Measurements from ENCODE around the gene TCIRG1. TPM values are rescaled to one million over a fixed set of nuclear protein-coding genes. Genes with fewer than 3 reads are reported as not detected.

Gene TCIRG1
- total and polyA plus RNA-seq, 2 of the 13 experiments (the other 11 are each of a cell fraction or from before 2014, with no cell fraction given), result 48.0 to 69.6 TPM

DNA sequence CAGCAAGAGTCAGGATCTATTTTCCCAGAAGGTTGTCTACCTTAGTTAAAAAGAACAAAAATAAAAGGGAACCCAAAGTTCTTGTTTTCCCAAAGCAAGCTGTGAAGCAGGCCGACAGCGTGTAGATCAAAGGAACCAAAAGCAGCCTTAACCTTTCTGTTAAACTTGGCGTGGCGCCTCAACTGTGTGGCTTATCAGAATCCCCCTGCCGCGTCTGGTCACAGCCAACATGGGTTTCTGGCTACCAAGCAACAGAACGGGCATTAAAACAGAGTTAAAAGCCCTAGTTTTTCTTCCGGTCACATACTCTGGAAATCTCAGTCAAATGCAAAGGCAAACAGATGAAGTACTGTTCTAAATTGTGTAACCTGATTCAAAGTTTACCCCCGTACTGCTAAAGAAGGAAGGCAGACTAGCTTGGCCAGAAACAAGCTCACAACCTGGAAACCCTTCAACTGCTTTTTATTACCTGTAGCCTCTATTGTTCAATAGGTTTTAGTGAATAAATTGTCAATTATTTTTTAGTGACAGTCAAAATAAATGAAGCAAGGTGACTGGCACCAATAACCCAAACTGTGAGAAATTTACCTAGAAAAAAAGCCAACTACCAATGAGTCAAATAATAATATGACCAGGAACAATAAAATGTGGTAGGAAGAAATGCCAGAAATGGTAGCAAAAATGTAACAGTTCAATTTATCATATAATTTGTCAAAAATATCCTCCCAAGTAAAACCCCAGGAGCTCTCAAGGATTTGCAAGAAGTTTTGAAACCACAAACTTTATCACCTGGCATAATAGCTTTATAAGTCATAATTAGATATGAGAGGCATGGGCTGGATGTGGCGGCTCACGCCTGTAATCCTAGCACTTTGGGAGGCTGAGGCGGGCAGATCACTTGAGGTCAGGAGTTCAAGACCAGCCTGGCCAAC is 60.9 kb downstream of the TCIRG1 start (continued):
- TF ChIP-seq, protein P1, sequence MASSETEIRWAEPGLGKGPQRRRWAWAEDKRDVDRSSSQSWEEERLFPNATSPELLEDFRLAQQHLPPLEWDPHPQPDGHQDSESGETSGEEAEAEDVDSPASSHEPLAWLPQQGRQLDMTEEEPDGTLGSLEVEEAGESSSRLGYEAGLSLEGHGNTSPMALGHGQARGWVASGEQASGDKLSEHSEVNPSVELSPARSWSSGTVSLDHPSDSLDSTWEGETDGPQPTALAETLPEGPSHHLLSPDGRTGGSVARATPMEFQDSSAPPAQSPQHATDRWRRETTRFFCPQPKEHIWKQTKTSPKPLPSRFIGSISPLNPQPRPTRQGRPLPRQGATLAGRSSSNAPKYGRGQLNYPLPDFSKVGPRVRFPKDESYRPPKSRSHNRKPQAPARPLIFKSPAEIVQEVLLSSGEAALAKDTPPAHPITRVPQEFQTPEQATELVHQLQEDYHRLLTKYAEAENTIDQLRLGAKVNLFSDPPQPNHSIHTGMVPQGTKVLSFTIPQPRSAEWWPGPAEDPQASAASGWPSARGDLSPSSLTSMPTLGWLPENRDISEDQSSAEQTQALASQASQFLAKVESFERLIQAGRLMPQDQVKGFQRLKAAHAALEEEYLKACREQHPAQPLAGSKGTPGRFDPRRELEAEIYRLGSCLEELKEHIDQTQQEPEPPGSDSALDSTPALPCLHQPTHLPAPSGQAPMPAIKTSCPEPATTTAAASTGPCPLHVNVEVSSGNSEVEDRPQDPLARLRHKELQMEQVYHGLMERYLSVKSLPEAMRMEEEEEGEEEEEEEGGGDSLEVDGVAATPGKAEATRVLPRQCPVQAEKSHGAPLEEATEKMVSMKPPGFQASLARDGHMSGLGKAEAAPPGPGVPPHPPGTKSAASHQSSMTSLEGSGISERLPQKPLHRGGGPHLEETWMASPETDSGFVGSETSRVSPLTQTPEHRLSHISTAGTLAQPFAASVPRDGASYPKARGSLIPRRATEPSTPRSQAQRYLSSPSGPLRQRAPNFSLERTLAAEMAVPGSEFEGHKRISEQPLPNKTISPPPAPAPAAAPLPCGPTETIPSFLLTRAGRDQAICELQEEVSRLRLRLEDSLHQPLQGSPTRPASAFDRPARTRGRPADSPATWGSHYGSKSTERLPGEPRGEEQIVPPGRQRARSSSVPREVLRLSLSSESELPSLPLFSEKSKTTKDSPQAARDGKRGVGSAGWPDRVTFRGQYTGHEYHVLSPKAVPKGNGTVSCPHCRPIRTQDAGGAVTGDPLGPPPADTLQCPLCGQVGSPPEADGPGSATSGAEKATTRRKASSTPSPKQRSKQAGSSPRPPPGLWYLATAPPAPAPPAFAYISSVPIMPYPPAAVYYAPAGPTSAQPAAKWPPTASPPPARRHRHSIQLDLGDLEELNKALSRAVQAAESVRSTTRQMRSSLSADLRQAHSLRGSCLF (CRISPR knock-in tag; IDR thresholded peaks at IDR 0.05; ENCODE audit: borderline replicate concordance), result no peak
- TF ChIP-seq ZSCAN20 (CRISPR knock-in tag; IDR thresholded peaks at IDR 0.05; ENCODE audit: borderline replicate concordance) (no peak), NAIF1 (CRISPR knock-in tag; IDR thresholded peaks at IDR 0.05; ENCODE audit: borderline replicate concordance) (peak; percentile 82; the same call in 1 of the 2 replicates), KAT2B (IDR thresholded peaks at IDR 0.05; ENCODE audit: borderline replicate concordance, low read depth, low read length) (no peak), JARID2 (CRISPR knock-in tag; IDR thresholded peaks at IDR 0.05; ENCODE audit: insufficient replicate concordance) (no peak), SP1 (IDR thresholded peaks at IDR 0.05) (no peak), SP1 (CRISPR knock-in tag; IDR thresholded peaks at IDR 0.05) (no peak), ZNF468 (CRISPR knock-in tag; IDR thresholded peaks at IDR 0.05) (no peak), PITX1 (CRISPR knock-in tag; IDR thresholded peaks at IDR 0.05) (peak; percentile 95), ZFYVE20 (CRISPR knock-in tag; IDR thresholded peaks at IDR 0.05; ENCODE audit: borderline replicate concordance, low read depth) (no peak), SIX1 (CRISPR knock-in tag; IDR thresholded peaks at IDR 0.05; ENCODE audit: borderline replicate concordance) (peak; percentile 55; the same call in 1 of the 2 replicates), ZMYM4 (CRISPR knock-in tag; IDR thresholded peaks at IDR 0.05) (peak; percentile 69)
- TF ChIP-seq, protein P2, sequence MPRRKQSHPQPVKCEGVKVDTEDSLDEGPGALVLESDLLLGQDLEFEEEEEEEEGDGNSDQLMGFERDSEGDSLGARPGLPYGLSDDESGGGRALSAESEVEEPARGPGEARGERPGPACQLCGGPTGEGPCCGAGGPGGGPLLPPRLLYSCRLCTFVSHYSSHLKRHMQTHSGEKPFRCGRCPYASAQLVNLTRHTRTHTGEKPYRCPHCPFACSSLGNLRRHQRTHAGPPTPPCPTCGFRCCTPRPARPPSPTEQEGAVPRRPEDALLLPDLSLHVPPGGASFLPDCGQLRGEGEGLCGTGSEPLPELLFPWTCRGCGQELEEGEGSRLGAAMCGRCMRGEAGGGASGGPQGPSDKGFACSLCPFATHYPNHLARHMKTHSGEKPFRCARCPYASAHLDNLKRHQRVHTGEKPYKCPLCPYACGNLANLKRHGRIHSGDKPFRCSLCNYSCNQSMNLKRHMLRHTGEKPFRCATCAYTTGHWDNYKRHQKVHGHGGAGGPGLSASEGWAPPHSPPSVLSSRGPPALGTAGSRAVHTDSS (CRISPR knock-in tag; conservative IDR thresholded peaks at IDR 0.05), result no peak
- TF ChIP-seq, protein P3, sequence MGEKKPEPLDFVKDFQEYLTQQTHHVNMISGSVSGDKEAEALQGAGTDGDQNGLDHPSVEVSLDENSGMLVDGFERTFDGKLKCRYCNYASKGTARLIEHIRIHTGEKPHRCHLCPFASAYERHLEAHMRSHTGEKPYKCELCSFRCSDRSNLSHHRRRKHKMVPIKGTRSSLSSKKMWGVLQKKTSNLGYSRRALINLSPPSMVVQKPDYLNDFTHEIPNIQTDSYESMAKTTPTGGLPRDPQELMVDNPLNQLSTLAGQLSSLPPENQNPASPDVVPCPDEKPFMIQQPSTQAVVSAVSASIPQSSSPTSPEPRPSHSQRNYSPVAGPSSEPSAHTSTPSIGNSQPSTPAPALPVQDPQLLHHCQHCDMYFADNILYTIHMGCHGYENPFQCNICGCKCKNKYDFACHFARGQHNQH (CRISPR knock-in tag; IDR thresholded peaks at IDR 0.05), result peak; percentile 90
- TF ChIP-seq, protein P4, sequence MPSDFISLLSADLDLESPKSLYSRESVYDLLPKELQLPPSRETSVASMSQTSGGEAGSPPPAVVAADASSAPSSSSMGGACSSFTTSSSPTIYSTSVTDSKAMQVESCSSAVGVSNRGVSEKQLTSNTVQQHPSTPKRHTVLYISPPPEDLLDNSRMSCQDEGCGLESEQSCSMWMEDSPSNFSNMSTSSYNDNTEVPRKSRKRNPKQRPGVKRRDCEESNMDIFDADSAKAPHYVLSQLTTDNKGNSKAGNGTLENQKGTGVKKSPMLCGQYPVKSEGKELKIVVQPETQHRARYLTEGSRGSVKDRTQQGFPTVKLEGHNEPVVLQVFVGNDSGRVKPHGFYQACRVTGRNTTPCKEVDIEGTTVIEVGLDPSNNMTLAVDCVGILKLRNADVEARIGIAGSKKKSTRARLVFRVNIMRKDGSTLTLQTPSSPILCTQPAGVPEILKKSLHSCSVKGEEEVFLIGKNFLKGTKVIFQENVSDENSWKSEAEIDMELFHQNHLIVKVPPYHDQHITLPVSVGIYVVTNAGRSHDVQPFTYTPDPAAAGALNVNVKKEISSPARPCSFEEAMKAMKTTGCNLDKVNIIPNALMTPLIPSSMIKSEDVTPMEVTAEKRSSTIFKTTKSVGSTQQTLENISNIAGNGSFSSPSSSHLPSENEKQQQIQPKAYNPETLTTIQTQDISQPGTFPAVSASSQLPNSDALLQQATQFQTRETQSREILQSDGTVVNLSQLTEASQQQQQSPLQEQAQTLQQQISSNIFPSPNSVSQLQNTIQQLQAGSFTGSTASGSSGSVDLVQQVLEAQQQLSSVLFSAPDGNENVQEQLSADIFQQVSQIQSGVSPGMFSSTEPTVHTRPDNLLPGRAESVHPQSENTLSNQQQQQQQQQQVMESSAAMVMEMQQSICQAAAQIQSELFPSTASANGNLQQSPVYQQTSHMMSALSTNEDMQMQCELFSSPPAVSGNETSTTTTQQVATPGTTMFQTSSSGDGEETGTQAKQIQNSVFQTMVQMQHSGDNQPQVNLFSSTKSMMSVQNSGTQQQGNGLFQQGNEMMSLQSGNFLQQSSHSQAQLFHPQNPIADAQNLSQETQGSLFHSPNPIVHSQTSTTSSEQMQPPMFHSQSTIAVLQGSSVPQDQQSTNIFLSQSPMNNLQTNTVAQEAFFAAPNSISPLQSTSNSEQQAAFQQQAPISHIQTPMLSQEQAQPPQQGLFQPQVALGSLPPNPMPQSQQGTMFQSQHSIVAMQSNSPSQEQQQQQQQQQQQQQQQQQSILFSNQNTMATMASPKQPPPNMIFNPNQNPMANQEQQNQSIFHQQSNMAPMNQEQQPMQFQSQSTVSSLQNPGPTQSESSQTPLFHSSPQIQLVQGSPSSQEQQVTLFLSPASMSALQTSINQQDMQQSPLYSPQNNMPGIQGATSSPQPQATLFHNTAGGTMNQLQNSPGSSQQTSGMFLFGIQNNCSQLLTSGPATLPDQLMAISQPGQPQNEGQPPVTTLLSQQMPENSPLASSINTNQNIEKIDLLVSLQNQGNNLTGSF (CRISPR knock-in tag; IDR thresholded peaks at IDR 0.05), result no peak

All from HepG2 (cell line).